ENCODE measurements around the gene TM9SF1.

TM9SF1 gene

GRCh38 chr14:24156840-24157239 lies 38.4 kb downstream of the TM9SF1 start:
- H3K27me3 Mint-ChIP-seq = no peaks in the 10 kb centered on the region
- no peak overlapping the region for H3K4me3 Mint-ChIP-seq
- no peak overlapping the region for H3K27ac Mint-ChIP-seq
- DNase-seq = no peak
- H3K4me1 Mint-ChIP-seq (ENCODE audit: low read depth in 2 of 2) = peaks cover 10% of the 10 kb centered on the region in 2 donors
- peaks cover 93% of the 10 kb centered on the region for H3K36me3 Mint-ChIP-seq (ENCODE audit: insufficient read depth)
- no peaks in the 10 kb centered on the region for H3K9me3 Mint-ChIP-seq
- no peak for ATAC-seq (replicated peaks)

GRCh38 chr14:24155100-24155499 lies 40.1 kb downstream of the TM9SF1 start:
- ATAC-seq (replicated peaks) (no peak), DNase-seq (no peak)
- H3K27ac Mint-ChIP-seq = peak overlapping the region in 1 of 2 donors; percentile 78
- peaks cover 91% of the 10 kb centered on the region for H3K36me3 Mint-ChIP-seq (ENCODE audit: insufficient read depth)
- no peaks in the 10 kb centered on the region for H3K27me3 Mint-ChIP-seq
- H3K9me3 Mint-ChIP-seq = no peaks in the 10 kb centered on the region
- H3K4me3 Mint-ChIP-seq = no peak overlapping the region
- peaks cover 0 to 5% of the 10 kb centered on the region in 2 donors for H3K4me1 Mint-ChIP-seq (ENCODE audit: low read depth in 2 of 2)

GRCh38 chr14:24151404-24152080 lies 43.7 kb downstream of the TM9SF1 start:
- DNase-seq (no peak), ATAC-seq (replicated peaks) (no peak)
- H3K4me1 Mint-ChIP-seq (ENCODE audit: low read depth in 2 of 2) = peaks cover 19% of the 10 kb centered on the region in 2 donors
- H3K27me3 Mint-ChIP-seq = no peaks in the 10 kb centered on the region
- peaks cover 63% of the 10 kb centered on the region for H3K36me3 Mint-ChIP-seq (ENCODE audit: insufficient read depth)
- H3K4me3 Mint-ChIP-seq = no peak overlapping the region
- no peak overlapping the region for H3K27ac Mint-ChIP-seq
- no peaks in the 10 kb centered on the region for H3K9me3 Mint-ChIP-seq

DNA sequence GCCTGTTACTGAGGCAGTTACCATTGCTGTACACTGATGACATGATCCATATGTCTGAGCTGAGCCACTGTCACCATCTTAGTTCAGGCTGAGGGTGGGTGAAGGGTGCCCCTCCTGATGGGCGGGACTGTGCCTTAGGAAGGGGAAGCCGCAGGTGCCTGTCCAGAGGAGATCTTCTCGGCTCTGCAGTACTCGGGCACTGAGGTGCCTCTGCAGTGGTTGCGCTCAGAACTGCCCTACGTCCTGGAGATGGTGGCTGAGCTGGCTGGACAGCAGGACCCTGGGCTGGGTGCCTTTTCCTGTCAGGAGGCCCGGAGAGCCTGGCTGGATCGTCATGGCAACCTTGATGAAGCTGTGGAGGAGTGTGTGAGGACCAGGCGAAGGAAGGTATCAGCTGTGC lies 44.2 kb downstream of the TM9SF1 start:
- no peak for DNase-seq
- Mint-ChIP-seq H3K9me3 (no peaks in the 10 kb centered on the region), H3K36me3 (ENCODE audit: insufficient read depth) (peaks cover 59% of the 10 kb centered on the region), H3K27ac (peak overlapping the region in 1 of 2 donors; percentile 73), H3K27me3 (no peaks in the 10 kb centered on the region), H3K4me3 (no peak overlapping the region), H3K4me1 (ENCODE audit: low read depth in 2 of 2) (peaks cover 19 to 22% of the 10 kb centered on the region in 2 donors)
- no peak for ATAC-seq (replicated peaks)

DNA sequence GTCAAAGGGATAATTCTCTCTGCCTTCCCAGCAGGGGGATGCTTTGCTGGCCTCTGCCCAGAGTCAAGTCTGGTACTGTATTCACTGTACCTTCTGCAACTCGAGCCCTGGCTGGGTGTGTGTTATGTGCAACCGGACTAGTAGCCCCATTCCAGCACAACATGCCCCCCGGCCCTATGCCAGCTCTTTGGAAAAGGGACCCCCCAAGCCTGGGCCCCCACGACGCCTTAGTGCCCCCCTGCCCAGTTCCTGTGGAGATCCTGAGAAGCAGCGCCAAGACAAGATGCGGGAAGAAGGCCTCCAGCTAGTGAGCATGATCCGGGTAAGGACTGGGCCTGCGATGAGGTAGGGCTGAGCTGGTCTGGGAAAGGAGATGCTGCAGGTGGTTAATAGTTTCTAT lies 44.7 kb downstream of the TM9SF1 start:
- Mint-ChIP-seq H3K27me3 (no peaks in the 10 kb centered on the region), H3K4me3 (no peak overlapping the region), H3K4me1 (ENCODE audit: low read depth in 2 of 2) (peaks cover 23 to 26% of the 10 kb centered on the region in 2 donors), H3K9me3 (no peaks in the 10 kb centered on the region), H3K36me3 (ENCODE audit: insufficient read depth) (peaks cover 55% of the 10 kb centered on the region), H3K27ac (peak overlapping the region; percentile 25 to 73)
- DNase-seq (no peak), ATAC-seq (replicated peaks) (no peak)

DNA sequence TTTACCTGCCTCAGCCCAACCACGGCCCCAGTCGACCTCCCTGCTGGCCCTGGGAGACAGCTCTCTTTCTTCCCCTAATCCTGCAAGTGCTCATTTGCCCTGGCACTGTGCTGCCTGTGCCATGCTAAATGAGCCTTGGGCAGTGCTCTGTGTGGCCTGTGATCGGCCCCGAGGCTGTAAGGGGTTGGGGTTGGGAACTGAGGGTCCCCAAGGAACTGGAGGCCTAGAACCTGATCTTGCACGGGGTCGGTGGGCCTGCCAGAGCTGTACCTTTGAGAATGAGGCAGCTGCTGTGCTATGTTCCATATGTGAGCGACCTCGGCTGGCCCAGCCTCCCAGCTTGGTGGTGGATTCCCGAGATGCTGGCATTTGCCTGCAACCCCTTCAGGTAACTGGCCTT lies 45.2 kb downstream of the TM9SF1 start:
- DNase-seq (no peak), ATAC-seq (replicated peaks) (no peak)
- no peak overlapping the region for H3K4me3 Mint-ChIP-seq
- H3K27me3 Mint-ChIP-seq = no peaks in the 10 kb centered on the region
- peaks cover 28 to 30% of the 10 kb centered on the region in 2 donors for H3K4me1 Mint-ChIP-seq (ENCODE audit: low read depth in 2 of 2)
- no peak overlapping the region for H3K27ac Mint-ChIP-seq
- no peaks in the 10 kb centered on the region for H3K9me3 Mint-ChIP-seq
- peaks cover 54% of the 10 kb centered on the region for H3K36me3 Mint-ChIP-seq (ENCODE audit: insufficient read depth)

DNA sequence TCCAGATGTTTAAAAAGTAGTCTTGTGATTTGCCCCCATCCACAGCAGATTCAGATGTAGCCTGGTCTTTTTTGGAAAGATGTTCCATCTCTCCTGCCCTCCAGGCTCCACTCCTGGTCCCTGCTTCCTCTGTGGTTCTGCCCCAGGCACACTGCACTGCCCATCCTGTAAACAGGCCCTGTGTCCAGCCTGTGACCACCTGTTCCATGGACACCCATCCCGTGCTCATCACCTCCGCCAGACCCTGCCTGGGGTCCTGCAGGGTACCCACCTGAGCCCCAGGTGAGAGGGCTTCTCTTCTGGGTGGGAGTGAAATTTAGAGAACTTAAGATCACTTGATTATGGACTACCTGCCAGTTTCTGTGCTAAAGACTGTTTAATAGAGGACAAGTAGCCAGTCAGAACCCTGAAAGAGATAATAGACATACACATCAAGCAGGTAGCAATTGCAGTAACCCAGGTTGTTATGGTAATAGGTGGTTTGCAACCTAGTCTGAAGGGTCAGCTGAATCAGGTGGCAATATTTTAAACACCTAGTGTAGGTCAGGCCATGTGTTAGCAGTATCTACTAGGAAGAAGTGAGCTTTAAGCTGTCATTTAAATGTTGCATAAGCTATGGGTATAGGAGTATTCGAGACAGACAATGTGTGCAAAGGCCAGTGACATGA lies 45.8 kb downstream of the TM9SF1 start:
- Mint-ChIP-seq H3K4me3 (peak overlapping the region; percentile 97 to 98), H3K9me3 (no peaks in the 10 kb centered on the region), H3K36me3 (ENCODE audit: insufficient read depth) (peaks cover 53% of the 10 kb centered on the region), H3K27ac (peak overlapping the region in 1 of 2 donors; percentile 46), H3K4me1 (ENCODE audit: low read depth in 2 of 2) (peaks cover 30 to 32% of the 10 kb centered on the region in 2 donors), H3K27me3 (no peaks in the 10 kb centered on the region)
- DNase-seq (no peak), ATAC-seq (replicated peaks) (no peak)

- no peak for ATAC-seq (replicated peaks)
- H3K27me3 Mint-ChIP-seq = no peaks in the 10 kb centered on the region
- peaks cover 44% of the 10 kb centered on the region for H3K36me3 Mint-ChIP-seq (ENCODE audit: insufficient read depth)
- H3K27ac Mint-ChIP-seq = peak overlapping the region; percentile 87 to 95
- peak overlapping the region; percentile 97 to 98 for H3K4me3 Mint-ChIP-seq
- DNase-seq = peak in 1 of 3 experiments; percentile 5
- H3K9me3 Mint-ChIP-seq = no peaks in the 10 kb centered on the region
- H3K4me1 Mint-ChIP-seq (ENCODE audit: low read depth in 2 of 2) = peaks cover 34 to 37% of the 10 kb centered on the region in 2 donors
Observed at GRCh38 chr14:24147761-24148428, 47.3 kb downstream of the TM9SF1 start.

DNA sequence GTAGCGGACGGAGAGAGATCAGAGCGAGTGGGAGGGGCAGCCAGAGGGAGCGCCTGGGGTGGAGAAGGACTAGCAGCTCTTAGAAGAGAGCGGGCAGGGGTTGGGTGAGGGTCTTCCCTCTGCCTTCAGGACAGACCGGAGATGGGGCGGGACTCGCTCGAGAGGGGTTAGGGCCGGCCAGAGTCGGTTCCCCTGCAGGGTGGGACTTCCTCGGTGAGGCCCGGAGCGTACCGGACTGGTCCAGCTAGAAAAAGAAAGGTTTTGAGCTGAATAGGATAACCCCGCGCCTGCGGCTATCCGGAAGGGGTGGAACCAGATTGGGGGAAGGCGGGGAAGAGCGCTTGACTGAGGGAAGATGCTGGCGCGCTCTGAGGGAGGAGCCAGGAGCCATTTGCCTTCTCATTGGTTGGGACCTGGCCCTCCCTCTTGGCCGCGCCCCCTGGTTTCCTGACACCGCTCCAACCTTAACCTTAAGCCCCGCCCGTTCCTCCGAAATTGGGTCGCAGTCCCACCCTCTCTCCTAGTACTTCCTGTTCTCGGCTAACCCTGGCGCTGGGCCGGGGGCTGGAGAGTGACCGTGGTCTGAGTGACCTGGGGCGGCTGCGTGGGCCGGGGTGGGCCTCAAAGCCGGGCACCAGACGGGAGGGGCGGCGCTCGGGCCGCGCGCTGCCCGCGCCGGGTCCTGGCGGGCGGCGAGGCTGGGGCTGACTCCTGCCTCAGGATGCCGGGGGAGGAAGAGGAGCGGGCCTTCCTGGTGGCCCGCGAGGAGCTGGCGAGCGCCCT lies 48.1 kb downstream of the TM9SF1 start, which contains the start of gene RNF31:
Gene RNF31 (plus strand): TSS at position 521 of the 783 bp plus-strand sequence. CDS start 201 bp downstream, at position 722.
- DNase-seq = peak; percentile 94 to 97 (median 95)
- no peaks in the 10 kb centered on the region for H3K9me3 Mint-ChIP-seq
- peaks cover 36% of the 10 kb centered on the region for H3K36me3 Mint-ChIP-seq (ENCODE audit: insufficient read depth)
- H3K4me3 Mint-ChIP-seq = peak within 1 kb of the TSS; percentile 97 to 98
- H3K4me1 Mint-ChIP-seq (ENCODE audit: low read depth in 2 of 2) = peaks cover 37 to 38% of the 10 kb centered on the region in 2 donors
- H3K27ac Mint-ChIP-seq = peak within 1 kb of the TSS; percentile 89 to 95
- ATAC-seq (replicated peaks) = peak; percentile 86
- H3K27me3 Mint-ChIP-seq = no peaks in the 10 kb centered on the region

DNA sequence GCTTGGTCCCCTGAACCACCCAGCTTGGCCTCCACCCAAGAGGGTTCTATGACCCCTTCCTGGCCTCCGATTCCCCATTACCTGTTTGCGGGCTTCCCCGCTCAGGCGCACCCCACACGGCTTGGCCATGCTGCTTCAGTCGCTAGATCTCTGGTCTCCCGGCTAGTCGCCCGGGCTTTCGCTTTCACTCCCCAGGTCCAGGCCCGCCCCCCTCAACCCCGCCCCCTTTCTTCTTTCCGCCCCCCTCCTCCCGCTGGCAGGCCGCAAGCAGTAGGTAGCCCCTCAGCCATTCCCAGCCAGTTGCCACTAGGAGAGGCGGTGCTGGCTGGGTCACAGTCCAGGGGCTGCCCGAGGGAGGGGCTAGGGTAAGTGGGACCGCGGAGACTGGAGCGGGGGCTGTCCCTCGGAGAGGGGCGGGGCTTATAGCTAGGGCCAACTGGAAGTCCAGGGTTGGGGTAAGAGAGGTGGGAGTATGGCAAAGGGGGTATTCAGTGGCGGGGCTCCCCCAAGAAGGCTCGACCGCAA lies 48.7 kb downstream of the TM9SF1 start, which contains the start of gene PSME2:
Gene PSME2 (minus strand): TSS at position 158 of the 525 bp plus-strand sequence. CDS start 29 bp downstream, at position 129.
- H3K4me1 Mint-ChIP-seq (ENCODE audit: low read depth in 2 of 2) = peaks cover 40 to 42% of the 10 kb centered on the region in 2 donors
- no peaks in the 10 kb centered on the region for H3K9me3 Mint-ChIP-seq
- DNase-seq (peak; percentile 79 to 84 (median 80)), ATAC-seq (replicated peaks) (peak; percentile 55)
- no peaks in the 10 kb centered on the region for H3K27me3 Mint-ChIP-seq
- H3K27ac Mint-ChIP-seq = peak within 1 kb of the TSS; percentile 89 to 95
- peaks cover 35% of the 10 kb centered on the region for H3K36me3 Mint-ChIP-seq (ENCODE audit: insufficient read depth)
- peak within 1 kb of the TSS; percentile 97 to 98 for H3K4me3 Mint-ChIP-seq

GRCh38 chr14:24145690-24146452 lies 49.4 kb downstream of the TM9SF1 start:
- ATAC-seq (replicated peaks) (no peak), DNase-seq (no peak)
- H3K9me3 Mint-ChIP-seq = no peaks in the 10 kb centered on the region
- H3K4me3 Mint-ChIP-seq = peak overlapping the region; percentile 97 to 98
- H3K27ac Mint-ChIP-seq = peak overlapping the region; percentile 89 to 95
- peaks cover 32% of the 10 kb centered on the region for H3K36me3 Mint-ChIP-seq (ENCODE audit: insufficient read depth)
- no peaks in the 10 kb centered on the region for H3K27me3 Mint-ChIP-seq
- peaks cover 41 to 43% of the 10 kb centered on the region in 2 donors for H3K4me1 Mint-ChIP-seq (ENCODE audit: low read depth in 2 of 2)

GRCh38 chr14:24145219-24145618 lies 50.0 kb downstream of the TM9SF1 start:
- ATAC-seq (replicated peaks) (no peak), DNase-seq (no peak)
- no peaks in the 10 kb centered on the region for H3K27me3 Mint-ChIP-seq
- no peaks in the 10 kb centered on the region for H3K9me3 Mint-ChIP-seq
- H3K36me3 Mint-ChIP-seq (ENCODE audit: insufficient read depth) = peaks cover 32% of the 10 kb centered on the region
- H3K4me3 Mint-ChIP-seq = peak overlapping the region; percentile 97 to 98
- peak overlapping the region in 1 of 2 donors; percentile 95 for H3K27ac Mint-ChIP-seq
- H3K4me1 Mint-ChIP-seq (ENCODE audit: low read depth in 2 of 2) = peaks cover 43 to 46% of the 10 kb centered on the region in 2 donors
